GM21447 (cell line): ENCODE data around the gene SMAP1.

ENCODE experiments used
- ATAC-seq: cut with Tn5 transposase; IDR thresholded peaks from one replicate; pipeline ENCODE4 v1.9.1; 2021; ENCODE audit not compliant: unreplicated experiment

The SMAP1 gene

DNA sequence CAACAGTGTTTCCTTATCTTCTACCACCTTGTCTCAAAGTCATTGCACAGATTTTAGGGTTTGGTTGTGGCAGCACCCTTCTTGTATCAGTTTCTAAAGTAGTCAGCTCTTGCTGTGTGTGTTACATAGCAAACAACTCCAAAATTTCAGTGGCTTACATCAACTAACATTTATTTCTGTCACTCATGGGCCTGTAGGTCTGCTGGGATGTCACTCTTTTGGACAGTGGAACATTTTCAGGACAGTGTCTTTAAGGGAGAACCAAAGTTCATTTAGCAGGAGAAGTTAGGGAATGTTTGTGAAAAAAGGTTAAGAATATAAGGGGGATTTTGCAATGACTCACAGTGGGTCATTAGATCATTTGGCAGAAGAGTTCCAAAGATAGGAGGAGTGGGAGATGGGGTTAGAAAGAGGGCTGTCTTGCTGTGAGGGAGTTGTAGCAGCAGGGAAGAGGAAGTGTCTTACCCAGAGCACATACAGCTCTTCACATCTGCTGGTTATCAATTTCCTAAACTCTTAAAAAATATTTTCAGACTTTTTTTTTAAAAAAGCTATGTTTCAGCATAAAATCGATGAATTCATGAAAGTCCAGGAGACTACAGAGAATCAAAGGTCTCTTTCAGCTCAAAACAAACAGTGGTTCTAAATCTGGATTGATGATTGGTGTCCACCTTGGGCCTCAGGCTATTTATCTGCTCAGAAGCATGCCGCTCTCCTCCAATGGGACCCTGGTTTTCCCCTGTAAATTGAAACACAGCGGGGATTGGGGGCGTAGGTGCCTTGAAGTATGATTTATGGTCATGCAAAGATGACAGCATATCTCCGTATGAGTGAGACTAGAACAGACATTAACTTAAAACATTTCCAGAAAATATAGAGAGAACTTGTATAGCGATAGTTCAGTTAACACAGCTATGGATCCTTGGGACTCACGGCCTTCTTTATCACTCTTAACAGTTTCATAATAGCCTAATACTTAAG, 171.9 kb downstream of the SMAP1 start:
- ATAC-seq: no peak

DNA sequence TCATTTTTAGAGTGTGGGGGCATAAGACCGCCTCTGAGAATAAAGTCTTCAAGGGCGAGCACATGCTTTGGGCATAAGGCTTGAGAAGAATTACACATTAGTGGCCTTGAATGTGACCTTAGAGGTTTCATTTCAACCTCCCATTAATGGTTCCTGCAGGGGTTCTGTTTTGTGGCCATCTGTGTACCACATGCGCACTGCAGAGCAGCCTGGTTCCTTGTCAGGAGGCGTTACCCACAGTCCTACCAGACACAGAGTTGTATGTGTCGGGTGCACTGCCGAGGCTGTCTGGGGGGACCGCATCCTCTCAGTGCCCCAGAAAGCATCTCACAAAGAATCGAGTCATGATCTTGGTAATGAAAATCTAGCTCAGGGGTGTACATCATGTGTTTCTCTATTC, 173.4 kb downstream of the SMAP1 start:
- ATAC-seq: no peak

DNA sequence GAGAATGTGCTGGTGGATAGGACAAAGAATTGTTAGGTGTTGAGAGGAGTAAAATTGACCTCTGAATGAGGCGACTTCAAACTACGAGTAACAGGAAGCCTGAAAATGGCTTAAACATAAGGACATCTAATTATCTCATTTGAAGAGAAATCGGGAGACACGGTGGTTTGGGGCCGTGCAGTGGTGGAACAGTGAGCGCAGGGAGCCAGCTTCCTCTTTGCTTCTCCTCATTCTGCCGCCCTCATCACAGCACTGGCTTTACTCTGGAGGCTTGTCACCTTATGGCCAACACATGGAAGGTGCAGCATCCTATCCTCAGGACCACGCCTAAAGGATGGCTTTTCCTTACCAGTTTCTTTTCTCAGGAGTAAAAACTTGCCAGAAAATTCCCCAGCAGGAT, 174.9 kb downstream of the SMAP1 start:
- ATAC-seq: no peak

DNA sequence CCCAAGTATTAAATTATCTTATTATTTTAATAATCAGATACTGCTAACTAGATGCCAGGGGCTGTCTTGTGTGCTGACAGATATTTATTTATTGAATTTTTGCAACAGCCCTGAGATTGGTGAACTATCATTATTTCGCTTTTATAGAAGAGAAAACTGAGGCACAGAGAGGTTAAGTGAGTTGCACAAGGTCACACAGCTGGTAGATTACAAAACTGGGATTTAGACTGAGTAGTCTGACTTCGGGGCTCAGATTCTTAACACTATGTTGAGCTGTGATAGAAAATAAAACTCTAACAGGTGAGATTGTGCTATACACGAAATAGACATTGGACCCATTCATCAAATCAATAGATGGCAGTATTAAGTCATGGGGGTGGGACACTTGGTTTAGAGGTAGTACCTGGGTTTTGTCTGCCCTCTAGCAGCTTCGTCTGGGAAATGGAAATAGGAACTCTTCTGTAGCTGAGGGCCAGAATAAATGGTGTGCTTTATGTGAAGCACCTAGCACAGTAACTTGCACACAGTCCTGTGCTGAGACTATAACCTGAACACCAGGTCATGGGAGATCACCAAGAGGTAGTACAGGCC, 175.7 kb downstream of the SMAP1 start:
- ATAC-seq: no peak

GRCh38 chr6:70844301-70844700, 176.6 kb downstream of the SMAP1 start:
- ATAC-seq: no peak

- ATAC-seq: no peak
These were observed 178.6 kb downstream of the SMAP1 start for GRCh38 chr6:70846207-70846835.

- no peak for ATAC-seq
These were observed 179.7 kb downstream of the SMAP1 start for GRCh38 chr6:70847106-70848084.

GRCh38 chr6:70849348-70850069, 181.8 kb downstream of the SMAP1 start:
- ATAC-seq: no peak

- ATAC-seq: no peak
These were observed 185.1 kb downstream of the SMAP1 start for GRCh38 chr6:70852667-70853246.

DNA sequence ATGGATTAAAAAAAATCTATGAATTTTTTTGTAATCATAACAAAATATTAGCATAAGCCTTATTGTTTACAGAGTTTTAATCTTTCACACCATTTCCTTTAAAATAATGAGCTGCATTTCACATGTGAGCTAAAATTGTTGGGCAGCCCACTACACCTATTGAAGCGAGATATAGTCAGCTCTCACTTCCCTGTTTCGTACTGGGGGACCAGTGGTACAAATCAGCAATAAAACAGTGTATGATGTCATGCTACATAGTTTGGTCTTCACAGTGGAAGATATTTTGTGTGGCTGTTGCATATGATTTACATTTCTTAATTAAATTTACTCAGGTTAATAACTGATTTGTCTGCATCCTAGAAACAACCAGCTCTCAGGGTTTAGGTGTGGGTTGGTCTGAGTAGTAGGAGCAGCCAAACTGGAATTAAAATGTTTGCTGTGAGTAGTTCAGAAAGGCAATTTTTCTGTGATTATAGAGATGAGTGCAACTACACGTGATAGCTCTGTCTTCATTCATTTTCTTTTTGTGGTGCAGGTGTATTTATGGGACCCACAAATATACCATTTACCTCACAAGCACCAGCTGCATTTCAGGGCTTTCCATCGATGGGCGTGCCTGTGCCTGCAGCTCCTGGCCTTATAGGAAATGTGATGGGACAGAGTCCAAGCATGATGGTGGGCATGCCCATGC, 189.8 kb downstream of the SMAP1 start:
- peak; percentile 100 for ATAC-seq

DNA sequence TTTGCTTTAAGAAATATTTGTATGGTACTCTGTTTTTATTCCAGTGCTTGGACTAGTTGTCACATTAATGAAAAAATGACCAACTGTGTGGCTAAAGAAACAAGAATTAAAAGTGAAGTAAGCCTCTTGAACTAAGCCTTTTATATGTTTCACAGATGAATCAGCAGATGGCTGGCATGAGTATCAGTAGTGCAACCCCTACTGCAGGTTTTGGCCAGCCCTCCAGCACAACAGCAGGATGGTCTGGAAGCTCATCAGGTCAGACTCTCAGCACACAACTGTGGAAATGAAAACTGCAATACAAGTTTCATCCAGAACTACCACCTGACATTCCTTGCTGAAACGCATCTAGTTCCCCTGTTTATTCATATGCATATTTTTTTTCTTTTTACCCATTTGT, 192.4 kb downstream of the SMAP1 start:
- ATAC-seq: no peak

DNA sequence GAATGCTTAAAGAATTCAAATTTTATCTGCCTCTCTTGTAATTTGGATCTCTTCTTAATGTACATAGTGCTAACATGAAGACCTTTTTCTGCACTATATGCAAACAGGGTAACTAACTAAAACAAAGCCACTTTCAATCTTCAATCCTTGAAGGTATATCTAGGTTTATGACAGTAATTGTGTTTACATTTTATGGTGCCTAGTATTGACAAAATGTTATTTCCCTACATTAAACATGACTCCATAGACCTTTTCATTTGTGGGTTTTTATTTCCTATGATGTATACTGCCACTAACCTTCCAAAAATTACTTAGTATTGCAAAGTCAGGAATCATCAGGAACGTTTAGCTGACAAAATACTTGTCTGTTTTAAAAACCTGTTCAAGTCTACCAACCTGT, 193.2 kb downstream of the SMAP1 start:
- ATAC-seq: no peak

DNA sequence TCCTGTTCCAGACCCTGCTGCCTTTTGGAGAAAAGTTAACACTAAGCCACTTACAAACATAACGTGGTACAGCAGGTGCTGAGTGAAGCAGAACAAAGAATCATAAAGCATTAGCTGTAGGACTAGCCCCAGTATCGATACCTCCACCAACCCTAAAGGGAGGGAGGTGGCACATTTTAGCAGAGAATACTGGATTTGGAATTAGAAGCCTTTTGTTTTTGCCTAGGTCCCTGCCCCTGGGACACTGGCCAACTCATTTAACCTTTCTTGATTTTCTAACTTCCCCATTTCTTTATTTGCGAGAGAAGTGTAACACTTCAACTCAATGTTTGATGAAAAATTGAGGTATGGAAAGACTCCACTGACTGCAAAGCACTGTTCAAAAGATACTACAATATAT, 195.7 kb downstream of the SMAP1 start:
- no peak for ATAC-seq

GRCh38 chr6:70864401-70864800, 196.7 kb downstream of the SMAP1 start:
- no peak for ATAC-seq

DNA sequence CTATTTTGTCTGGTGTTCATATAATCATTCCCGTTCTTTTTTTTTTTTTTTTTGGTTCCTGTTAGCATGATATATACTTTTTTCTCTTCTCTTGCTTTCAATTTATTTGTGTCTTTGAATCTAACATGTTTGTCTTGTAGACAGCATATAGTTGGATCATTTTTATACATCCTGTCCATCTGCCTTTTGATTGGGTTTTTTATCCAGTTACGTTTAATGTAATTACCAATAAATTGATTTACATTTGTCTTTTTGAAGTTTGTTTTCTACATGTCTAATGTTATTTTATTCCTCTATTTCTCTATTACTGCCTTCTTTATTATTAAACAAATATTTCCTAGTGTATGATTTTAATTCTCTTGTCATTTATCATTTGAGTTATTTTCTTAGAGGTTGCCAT, 204.8 kb downstream of the SMAP1 start:
- ATAC-seq: no peak

- no peak for ATAC-seq
These were observed 206.7 kb downstream of the SMAP1 start for GRCh38 chr6:70874181-70874913.

- ATAC-seq: no peak
These were observed 211.8 kb downstream of the SMAP1 start for GRCh38 chr6:70879496-70879895.
